GM12865 (cell line): ENCODE results near the gene ENO2.
"Not testable (repeated sequence)": the region's sequence is repeated elsewhere in the genome, so short reads cannot be mapped to it uniquely, and the experiment has no call there.

Experiments used
- DNase-seq: peaks from one replicate; pipeline ENCODE4 v3.0.0; 2010; ENCODE audit warnings: low read depth
- H3K4me3 ChIP-seq: 2 replicates; pipeline ENCODE4 v1.5.1; 2011; ENCODE audit warnings: mild to moderate bottlenecking, low read depth, low read length, control low read depth
- CTCF ChIP-seq: IDR thresholded peaks from 2 replicates; pipeline ENCODE4 v1.5.1; 2011; ENCODE audit warnings: low read length, control low read depth, low read depth, inconsistent platforms; ENCODE audit not compliant: insufficient read depth; ENCODE audit errors: missing control alignments

The ENO2 gene

GRCh38 chr12:6883252-6883651 is 31.1 kb upstream of the ENO2 start:
- no peak for TF ChIP-seq CTCF
- no peak for DNase-seq
- no peak overlapping the region for H3K4me3 ChIP-seq

- TF ChIP-seq CTCF, result no peak
- no peak for DNase-seq
These were observed 30.7 kb upstream of the ENO2 start for GRCh38 chr12:6883683-6884082.

GRCh38 chr12:6884539-6884938 is 29.8 kb upstream of the ENO2 start:
- no peak for DNase-seq
- no peak overlapping the region for H3K4me3 ChIP-seq
- TF ChIP-seq CTCF, result no peak

More at GRCh38 chr12:6883683-6884082, 30.7 kb upstream of the ENO2 start:
- H3K4me3 ChIP-seq, result no peak overlapping the region

- not testable (repeated sequence) for H3K4me3 ChIP-seq, DNase-seq
These were observed 28.0 kb upstream of the ENO2 start for GRCh38 chr12:6886206-6886999.

- TF ChIP-seq CTCF, result no peak
- DNase-seq, result no peak
These were observed 26.9 kb upstream of the ENO2 start for GRCh38 chr12:6887460-6887859.

GRCh38 chr12:6888360-6888759 is 26.0 kb upstream of the ENO2 start:
- H3K4me3 ChIP-seq, result no peak overlapping the region
- DNase-seq, result no peak
- TF ChIP-seq CTCF, result no peak

More at GRCh38 chr12:6887460-6887859, 26.9 kb upstream of the ENO2 start:
- H3K4me3 ChIP-seq, result no peak overlapping the region

GRCh38 chr12:6888794-6889193 is 25.6 kb upstream of the ENO2 start:
- not testable (repeated sequence) for DNase-seq, H3K4me3 ChIP-seq

GRCh38 chr12:6889775-6890573 is 24.4 kb upstream of the ENO2 start:
- not testable (repeated sequence) for DNase-seq, H3K4me3 ChIP-seq
